ENCODE data around the gene EFNB3. TPM values are rescaled to one million over a fixed set of nuclear protein-coding genes. Genes with fewer than 3 reads are reported as not detected.

The EFNB3 gene
- total RNA-seq, 8 experiments from 2014 or later, result 1.2 to 490 (median 20.6) TPM

GRCh38 chr17:7740481-7741001 is 35.5 kb downstream of the EFNB3 start:
- no peak overlapping the region for H3K27ac ChIP-seq
- no peak for ATAC-seq (replicated peaks in 6 of 8)
- no peaks in the 10 kb centered on the region for H3K4me1 ChIP-seq (replicated peaks in 1 of 2)
- no peak overlapping the region for H3K4me3 ChIP-seq
- in situ Hi-C loops (cut with MboI; ENCODE audit: low pct_unique_long_range_greater_than_20kb in 2 of 9, low sequenced_read_pairs in 9 of 9, unreplicated experiment in 9 of 9), result loop anchor here in 1 of 9 experiments (25.0 kb wide), 1 partner anchor 247 kb away; no protein-coding TSS in a partner anchor
- WGBS, 10 experiments, result 74 to 100% (median 88%) methylated on average over 1 to 23 of the region's 42 CpGs; no CpG with 5 or more reads in 2 of the 10 experiments

GRCh38 chr17:7742729-7743128 is 37.7 kb downstream of the EFNB3 start:
- in situ Hi-C loops (cut with MboI; ENCODE audit: low pct_unique_long_range_greater_than_20kb in 2 of 9, low sequenced_read_pairs in 9 of 9, unreplicated experiment in 9 of 9), result loop anchor here in 1 of 9 experiments (25.0 kb wide), 1 partner anchor 245 kb away; no protein-coding TSS in a partner anchor
- 50 to 100% (median 77%) methylated on average over 1 to 10 of the region's 10 CpGs for WGBS, 10 experiments
- Histone ChIP-seq H3K27ac (no peak overlapping the region), H3K4me1 (replicated peaks in 1 of 2) (no peaks in the 10 kb centered on the region), H3K4me3 (no peak overlapping the region)
- ATAC-seq (replicated peaks in 6 of 8), result no peak

GRCh38 chr17:7744416-7744815 is 39.4 kb downstream of the EFNB3 start:
- Histone ChIP-seq H3K4me3 (no peak overlapping the region), H3K4me1 (replicated peaks in 1 of 2) (no peaks in the 10 kb centered on the region), H3K27ac (no peak overlapping the region)
- no peak for ATAC-seq (replicated peaks in 6 of 8)
- in situ Hi-C loops (cut with MboI; ENCODE audit: low pct_unique_long_range_greater_than_20kb in 2 of 9, low sequenced_read_pairs in 9 of 9, unreplicated experiment in 9 of 9), result loop anchor here in 1 of 9 experiments (25.0 kb wide), 1 partner anchor 243 kb away; no protein-coding TSS in a partner anchor
- 0 to 83% (median 78%) methylated on average over 2 to 8 of the region's 8 CpGs; no CpG with 5 or more reads in 3 of the 10 experiments for WGBS, 10 experiments

GRCh38 chr17:7745748-7746470 is 40.9 kb downstream of the EFNB3 start:
- H3K27ac ChIP-seq, result no peak overlapping the region
- 12 to 70% (median 39%) methylated on average over 3 to 6 of the region's 7 CpGs for WGBS, 10 experiments
- in situ Hi-C loops (cut with MboI; ENCODE audit: low pct_unique_long_range_greater_than_20kb in 2 of 9, low sequenced_read_pairs in 9 of 9, unreplicated experiment in 9 of 9), result loop anchor here in 1 of 9 experiments (25.0 kb wide), 1 partner anchor 241 kb away; no protein-coding TSS in a partner anchor
- H3K4me1 ChIP-seq (replicated peaks in 1 of 2), result no peaks in the 10 kb centered on the region
- peak in 6 of 8 experiments; percentile 7 to 75 (median 36) for ATAC-seq (replicated peaks in 6 of 8)
- H3K4me3 ChIP-seq, result no peak overlapping the region

GRCh38 chr17:7747635-7748071 is 42.7 kb downstream of the EFNB3 start:
- H3K27ac ChIP-seq, result no peak overlapping the region
- in situ Hi-C loops (cut with MboI; ENCODE audit: low pct_unique_long_range_greater_than_20kb in 2 of 9, low sequenced_read_pairs in 9 of 9, unreplicated experiment in 9 of 9), result loop anchor here in 1 of 9 experiments (25.0 kb wide), 1 partner anchor 240 kb away; no protein-coding TSS in a partner anchor
- no peaks in the 10 kb centered on the region for H3K4me1 ChIP-seq (replicated peaks in 1 of 2)
- H3K4me3 ChIP-seq, result no peak overlapping the region
- ATAC-seq (replicated peaks in 6 of 8), result no peak
- WGBS, 10 experiments, result 0 to 80% (median 65%) methylated on average over 1 to 4 of the region's 4 CpGs; no CpG with 5 or more reads in 1 of the 10 experiments

- in situ Hi-C loops (cut with MboI; ENCODE audit: low pct_unique_long_range_greater_than_20kb in 2 of 9, low sequenced_read_pairs in 9 of 9, unreplicated experiment in 9 of 9), result loop anchor here in 1 of 9 experiments (25.0 kb wide), 1 partner anchor 239 kb away; no protein-coding TSS in a partner anchor
- peak in 1 of 8 experiments; percentile 39 for ATAC-seq (replicated peaks in 6 of 8)
- 30 to 100% (median 65%) methylated on average over 1 to 9 of the region's 10 CpGs for WGBS, 10 experiments
- H3K4me1 ChIP-seq (replicated peaks in 1 of 2), result no peaks in the 10 kb centered on the region
- no peak overlapping the region for H3K4me3 ChIP-seq
- H3K27ac ChIP-seq, result no peak overlapping the region
These were observed 43.2 kb downstream of the EFNB3 start for GRCh38 chr17:7748076-7748775.

- no peak overlapping the region for H3K27ac ChIP-seq
- in situ Hi-C loops (cut with MboI; ENCODE audit: low pct_unique_long_range_greater_than_20kb in 2 of 9, low sequenced_read_pairs in 9 of 9, unreplicated experiment in 9 of 9), result no loop called here
- 20 to 83% (median 70%) methylated on average over 3 to 4 of the region's 4 CpGs; no CpG with 5 or more reads in 1 of the 10 experiments for WGBS, 10 experiments
- H3K4me3 ChIP-seq, result no peak overlapping the region
- no peaks in the 10 kb centered on the region for H3K4me1 ChIP-seq (replicated peaks in 1 of 2)
- ATAC-seq (replicated peaks in 6 of 8), result no peak
These were observed 45.4 kb downstream of the EFNB3 start for GRCh38 chr17:7750321-7750821.

- Histone ChIP-seq H3K4me1 (replicated peaks in 1 of 2) (no peaks in the 10 kb centered on the region), H3K27ac (no peak overlapping the region), H3K4me3 (no peak overlapping the region)
- 73 to 100% (median 89%) methylated on average over 1 to 7 of the region's 8 CpGs; no CpG with 5 or more reads in 4 of the 10 experiments for WGBS, 10 experiments
- in situ Hi-C loops (cut with MboI; ENCODE audit: low pct_unique_long_range_greater_than_20kb in 2 of 9, low sequenced_read_pairs in 9 of 9, unreplicated experiment in 9 of 9), result no loop called here
- ATAC-seq (replicated peaks in 6 of 8), result no peak
These were observed 49.7 kb downstream of the EFNB3 start for GRCh38 chr17:7754656-7755055.

GRCh38 chr17:7755095-7755890 is 50.3 kb downstream of the EFNB3 start:
- ATAC-seq (replicated peaks in 6 of 8), result no peak
- Histone ChIP-seq H3K27ac (no peak overlapping the region), H3K4me3 (no peak overlapping the region), H3K4me1 (replicated peaks in 1 of 2) (no peaks in the 10 kb centered on the region)
- 43 to 82% (median 67%) methylated on average over 2 to 5 of the region's 9 CpGs; no CpG with 5 or more reads in 6 of the 10 experiments for WGBS, 10 experiments
- in situ Hi-C loops (cut with MboI; ENCODE audit: low pct_unique_long_range_greater_than_20kb in 2 of 9, low sequenced_read_pairs in 9 of 9, unreplicated experiment in 9 of 9), result no loop called here

- 60 to 100% (median 86%) methylated on average over 1 to 10 of the region's 14 CpGs; no CpG with 5 or more reads in 1 of the 10 experiments for WGBS, 10 experiments
- no peak for ATAC-seq (replicated peaks in 6 of 8)
- in situ Hi-C loops (cut with MboI; ENCODE audit: low pct_unique_long_range_greater_than_20kb in 2 of 9, low sequenced_read_pairs in 9 of 9, unreplicated experiment in 9 of 9), result no loop called here
These were observed 52.0 kb downstream of the EFNB3 start for GRCh38 chr17:7756968-7757367.

More at GRCh38 chr17:7756968-7757367, 52.0 kb downstream of the EFNB3 start:
- no peaks in the 10 kb centered on the region for H3K4me1 ChIP-seq (replicated peaks in 1 of 2)
- no peak overlapping the region for H3K27ac ChIP-seq
- H3K4me3 ChIP-seq, result no peak overlapping the region
